Superior temporal gyrus (tissue), 1 donor: ENCODE results near the gene USP15.
"Not testable (repeated sequence)": the region's sequence is repeated elsewhere in the genome, so short reads cannot be mapped to it uniquely, and the experiment has no call there.

Source experiments
- DNase-seq: peaks from one replicate; pipeline ENCODE4 v3.0.0-alpha.2; 2016; ENCODE audit errors: extremely low spot score

Gene USP15

GRCh38 chr12:62323386-62323785 lies 63.2 kb downstream of the USP15 start:
- no peak for DNase-seq

- DNase-seq, result no peak
These were observed 68.2 kb downstream of the USP15 start for GRCh38 chr12:62328296-62328921.

- DNase-seq, result no peak
These were observed 71.1 kb downstream of the USP15 start for GRCh38 chr12:62331306-62331705.

- DNase-seq, result no peak
These were observed 72.4 kb downstream of the USP15 start for GRCh38 chr12:62332598-62332997.

GRCh38 chr12:62335057-62335456 lies 74.9 kb downstream of the USP15 start:
- no peak for DNase-seq

- DNase-seq, result no peak
These were observed 75.6 kb downstream of the USP15 start for GRCh38 chr12:62335796-62336195.

GRCh38 chr12:62337643-62338042 lies 77.4 kb downstream of the USP15 start:
- not testable (repeated sequence) for DNase-seq

- not testable (repeated sequence) for DNase-seq
These were observed 82.6 kb downstream of the USP15 start for GRCh38 chr12:62342614-62343303.

GRCh38 chr12:62343304-62344120 lies 83.3 kb downstream of the USP15 start:
- DNase-seq, result not testable (repeated sequence)

- DNase-seq, result not testable (repeated sequence)
These were observed 84.7 kb downstream of the USP15 start for GRCh38 chr12:62344731-62345556.

GRCh38 chr12:62345667-62346066 lies 85.5 kb downstream of the USP15 start:
- no peak for DNase-seq

GRCh38 chr12:62346817-62347216 lies 86.6 kb downstream of the USP15 start:
- no peak for DNase-seq

- no peak for DNase-seq
These were observed 87.9 kb downstream of the USP15 start for GRCh38 chr12:62347922-62348650.

GRCh38 chr12:62350554-62350953 lies 90.3 kb downstream of the USP15 start:
- DNase-seq, result no peak

GRCh38 chr12:62351326-62351725 lies 91.1 kb downstream of the USP15 start:
- no peak for DNase-seq

- no peak for DNase-seq
These were observed 100.8 kb downstream of the USP15 start for GRCh38 chr12:62361048-62361447.

GRCh38 chr12:62363506-62363905 lies 103.3 kb downstream of the USP15 start:
- no peak for DNase-seq

- not testable (repeated sequence) for DNase-seq
These were observed 104.5 kb downstream of the USP15 start for GRCh38 chr12:62364697-62365096.

- not testable (repeated sequence) for DNase-seq
These were observed 105.6 kb downstream of the USP15 start for GRCh38 chr12:62365846-62366245.

- DNase-seq, result not testable (repeated sequence)
These were observed 108.4 kb downstream of the USP15 start for GRCh38 chr12:62368430-62369223.
